AG08396 (cell line): Measurements from ENCODE around the gene UGDH.
"Not testable (repeated sequence)": the region's sequence is repeated elsewhere in the genome, so short reads cannot be mapped to it uniquely, and the experiment has no call there.

ENCODE experiments used
- DNase-seq: peaks from one replicate; pipeline ENCODE4 v3.0.0; 2012; ENCODE audit warnings: low spot score, mixed read lengths

UGDH gene

GRCh38 chr4:39528061-39528465 lies 824 bp upstream of the UGDH start:
- DNase-seq, result peak; percentile 86

- peak; percentile 20 for DNase-seq
Measured at GRCh38 chr4:39526765-39527295, 409 bp downstream of the UGDH start.

GRCh38 chr4:39525822-39526690 lies 1.2 kb downstream of the UGDH start:
- DNase-seq, result no peak

- DNase-seq, result no peak
Measured at GRCh38 chr4:39524161-39524957, 2.9 kb downstream of the UGDH start.

- DNase-seq, result no peak
Measured at GRCh38 chr4:39522068-39522467, 5.2 kb downstream of the UGDH start.

GRCh38 chr4:39521253-39521919 lies 5.9 kb downstream of the UGDH start:
- DNase-seq, result peak; percentile 53

- no peak for DNase-seq
Measured at GRCh38 chr4:39518484-39518883, 8.8 kb downstream of the UGDH start.

GRCh38 chr4:39516407-39516966 lies 10.8 kb downstream of the UGDH start:
- DNase-seq, result no peak

GRCh38 chr4:39515669-39516401 lies 11.4 kb downstream of the UGDH start:
- DNase-seq, result not testable (repeated sequence)

GRCh38 chr4:39514888-39515401 lies 12.3 kb downstream of the UGDH start:
- DNase-seq, result no peak

- DNase-seq, result not testable (repeated sequence)
Measured at GRCh38 chr4:39514266-39514665, 13.0 kb downstream of the UGDH start.

GRCh38 chr4:39510348-39510929 lies 16.8 kb downstream of the UGDH start:
- no peak for DNase-seq

GRCh38 chr4:39505581-39505980 lies 21.7 kb downstream of the UGDH start:
- DNase-seq, result no peak

GRCh38 chr4:39504538-39504937 lies 22.7 kb downstream of the UGDH start:
- no peak for DNase-seq

GRCh38 chr4:39502664-39503035 lies 24.6 kb downstream of the UGDH start:
- DNase-seq, result not testable (repeated sequence)

GRCh38 chr4:39502019-39502663 lies 25.1 kb downstream of the UGDH start:
- peak; percentile 61 for DNase-seq

- no peak for DNase-seq
Measured at GRCh38 chr4:39498727-39499020, 28.6 kb downstream of the UGDH start.

- no peak for DNase-seq
Measured at GRCh38 chr4:39497909-39498726, 29.1 kb downstream of the UGDH start.

- no peak for DNase-seq
Measured at GRCh38 chr4:39495446-39496213, 31.6 kb downstream of the UGDH start.
